OCI-LY3 (cell line): ENCODE results near the gene PPP1CB.

Source experiments
- H2AFZ ChIP-seq: fragments of 200-600, 300-600 bp; shearing (Covaris generic); 2 replicates; pipeline ENCODE4 v1.6.0; 2014; ENCODE audit warnings: antibody characterized with exemption, low read depth, low read length
- H3K27ac ChIP-seq: fragments of 200-600, 300-600 bp; sonication (generic); 2 replicates; pipeline ENCODE4 v1.5.1; 2014; ENCODE audit warnings: mild to moderate bottlenecking, low read length, moderate library complexity, mixed read lengths
- H3K27me3 ChIP-seq: fragments of 200-600, 300-600 bp; sonication (generic); 2 replicates; pipeline ENCODE4 v1.6.1; 2014; ENCODE audit warnings: low read depth, low read length, mixed read lengths
- H3K36me3 ChIP-seq: fragments of 200-600, 300-600 bp; sonication (generic); replicated peaks from 2 replicates; pipeline ENCODE3; 2014; ENCODE audit warnings: low read depth, low read length, mixed read lengths
- H3K4me1 ChIP-seq: fragments of 300-600, 200-600 bp; sonication (generic); 2 replicates; pipeline ENCODE4 v1.6.1; 2014; ENCODE audit warnings: low read length, mixed read lengths
- H3K4me2 ChIP-seq: fragments of 200-600, 300-600 bp; sonication (generic); 2 replicates; pipeline ENCODE4 v1.6.1; 2014; ENCODE audit warnings: low read length, mixed read lengths
- H3K4me3 ChIP-seq: fragments of 300-600, 200-600 bp; sonication (generic); 2 replicates; pipeline ENCODE4 v1.5.1; 2014; ENCODE audit warnings: antibody characterized with exemption, mild to moderate bottlenecking, low read length, moderate library complexity
- H3K79me2 ChIP-seq: fragments of 300-600, 200-600 bp; shearing (Covaris generic); 2 replicates; pipeline ENCODE4 v1.6.1; 2014; ENCODE audit warnings: mild to moderate bottlenecking, low read length, mixed read lengths
- H3K9ac ChIP-seq: fragments of 300-600, 200-600 bp; shearing (Covaris generic); 2 replicates; pipeline ENCODE4 v1.6.0; 2014; ENCODE audit warnings: mild to moderate bottlenecking, low read length, moderate library complexity
- H3K9me3 ChIP-seq: fragments of 200-600, 300-600 bp; shearing (Covaris generic); 2 replicates; pipeline ENCODE4 v1.6.1; 2014; ENCODE audit warnings: low read length, mixed read lengths; ENCODE audit not compliant: insufficient read depth
- H4K20me1 ChIP-seq: fragments of 200-600, 300-600 bp; sonication (generic); 2 replicates; pipeline ENCODE4 v1.6.1; 2016; ENCODE audit warnings: low read length, mixed read lengths; ENCODE audit not compliant: insufficient read depth
- CTCF ChIP-seq: fragments of 200-600, 300-600 bp; sonication (generic); IDR thresholded peaks from 2 replicates; pipeline ENCODE4 v1.5.1; 2014; ENCODE audit warnings: antibody characterized with exemption, low read length, low read depth
- EZH2phosphoT487 ChIP-seq: fragments of 200-600 bp; shearing (Covaris generic); IDR thresholded peaks from 2 replicates; pipeline ENCODE4 v1.6.1; 2018; ENCODE audit warnings: antibody characterized with exemption, mixed run types, low read depth

The PPP1CB gene

DNA sequence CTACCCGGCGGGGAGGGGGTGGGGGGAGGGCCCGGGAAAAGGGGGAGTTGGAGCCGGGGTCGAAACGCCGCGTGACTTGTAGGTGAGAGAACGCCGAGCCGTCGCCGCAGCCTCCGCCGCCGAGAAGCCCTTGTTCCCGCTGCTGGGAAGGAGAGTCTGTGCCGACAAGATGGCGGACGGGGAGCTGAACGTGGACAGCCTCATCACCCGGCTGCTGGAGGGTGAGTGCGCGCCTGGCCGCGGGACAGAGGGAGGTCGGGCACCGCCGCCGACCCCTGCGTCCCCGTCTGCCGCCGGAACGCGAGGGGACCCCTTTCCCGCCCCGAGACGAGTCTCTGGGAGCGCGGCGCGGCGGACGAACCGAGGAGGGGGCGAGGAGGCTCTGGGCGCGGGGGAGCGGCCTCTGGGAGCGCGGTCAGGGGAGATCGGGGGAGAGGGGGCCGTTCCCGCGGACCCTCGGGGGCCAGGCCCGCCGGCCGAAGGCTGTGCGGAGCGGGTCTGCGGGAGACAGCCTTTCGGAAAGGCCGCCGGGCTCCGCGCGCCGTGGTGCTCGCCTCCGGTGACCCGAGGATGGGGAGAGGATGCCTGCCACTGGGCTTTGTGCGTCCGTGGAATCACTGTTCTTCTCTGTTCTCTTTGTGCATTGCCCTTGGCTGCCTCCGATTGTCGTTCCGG lies 463 bp downstream of the PPP1CB start:
- H3K36me3 ChIP-seq: peaks cover 5% of the 10 kb centered on the region
- peak overlapping the region; percentile 12; the same call in 1 of the 2 replicates for H2AFZ ChIP-seq
- no peaks in the 10 kb centered on the region for H3K9me3 ChIP-seq
- peak overlapping the region; percentile 88 for H3K27ac ChIP-seq
- no peaks in the 10 kb centered on the region for H3K27me3 ChIP-seq
- peaks cover 46% of the 10 kb centered on the region for H4K20me1 ChIP-seq
- peak overlapping the region; percentile 95 for H3K9ac ChIP-seq
- peaks cover 71% of the 10 kb centered on the region for H3K79me2 ChIP-seq
- H3K4me3 ChIP-seq: peak overlapping the region; percentile 97
- H3K4me2 ChIP-seq: peak overlapping the region; percentile 98
- H3K4me1 ChIP-seq: peaks cover 18% of the 10 kb centered on the region
- TF ChIP-seq EZH2phosphoT487 (no peak), CTCF (no peak)

- peak overlapping the region; percentile 98 for H3K4me2 ChIP-seq
- H2AFZ ChIP-seq: no peak overlapping the region
- peaks cover 18% of the 10 kb centered on the region for H3K4me1 ChIP-seq
Measured at GRCh38 chr2:28752631-28753376, 1.2 kb downstream of the PPP1CB start.

DNA sequence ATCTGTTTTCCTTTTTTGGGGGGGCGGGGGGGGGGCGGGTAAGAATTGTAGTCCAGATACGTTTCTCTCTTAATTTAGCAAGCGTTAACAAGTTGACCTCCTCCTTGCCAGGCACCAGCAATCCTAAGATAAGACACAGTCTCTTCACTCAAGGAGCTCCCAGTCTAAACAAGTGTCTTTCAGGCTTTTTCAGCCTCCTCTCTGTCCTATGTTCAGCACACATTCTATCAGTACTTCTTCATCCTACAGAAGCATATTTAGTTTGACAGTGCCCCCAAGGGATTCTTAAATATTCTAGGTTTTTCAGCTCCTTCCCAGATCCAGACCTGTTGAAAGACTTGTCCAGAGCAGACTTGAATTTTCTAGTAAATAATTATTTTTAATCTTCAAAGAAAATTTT lies 2.7 kb downstream of the PPP1CB start:
- H3K4me3 ChIP-seq: no peak overlapping the region
- TF ChIP-seq CTCF (no peak), EZH2phosphoT487 (no peak)
- no peaks in the 10 kb centered on the region for H3K9me3 ChIP-seq
- H3K36me3 ChIP-seq: peaks cover 7% of the 10 kb centered on the region
- H3K4me1 ChIP-seq: peaks cover 13% of the 10 kb centered on the region
- no peaks in the 10 kb centered on the region for H3K27me3 ChIP-seq
- H3K79me2 ChIP-seq: peaks cover 93% of the 10 kb centered on the region
- no peak overlapping the region for H2AFZ ChIP-seq
- H3K27ac ChIP-seq: no peak overlapping the region
- H4K20me1 ChIP-seq: peaks cover 68% of the 10 kb centered on the region
- H3K4me2 ChIP-seq: no peak overlapping the region
- no peak overlapping the region for H3K9ac ChIP-seq

More at GRCh38 chr2:28752631-28753376, 1.2 kb downstream of the PPP1CB start:
- H3K4me3 ChIP-seq: peak overlapping the region; percentile 97
- H4K20me1 ChIP-seq: peaks cover 53% of the 10 kb centered on the region
- peak overlapping the region; percentile 95 for H3K9ac ChIP-seq
- H3K27me3 ChIP-seq: no peaks in the 10 kb centered on the region
- H3K79me2 ChIP-seq: peaks cover 78% of the 10 kb centered on the region
- H3K27ac ChIP-seq: peak overlapping the region; percentile 88
- H3K9me3 ChIP-seq: no peaks in the 10 kb centered on the region
- peaks cover 7% of the 10 kb centered on the region for H3K36me3 ChIP-seq
- no peak for TF ChIP-seq EZH2phosphoT487
- TF ChIP-seq CTCF: no peak

DNA sequence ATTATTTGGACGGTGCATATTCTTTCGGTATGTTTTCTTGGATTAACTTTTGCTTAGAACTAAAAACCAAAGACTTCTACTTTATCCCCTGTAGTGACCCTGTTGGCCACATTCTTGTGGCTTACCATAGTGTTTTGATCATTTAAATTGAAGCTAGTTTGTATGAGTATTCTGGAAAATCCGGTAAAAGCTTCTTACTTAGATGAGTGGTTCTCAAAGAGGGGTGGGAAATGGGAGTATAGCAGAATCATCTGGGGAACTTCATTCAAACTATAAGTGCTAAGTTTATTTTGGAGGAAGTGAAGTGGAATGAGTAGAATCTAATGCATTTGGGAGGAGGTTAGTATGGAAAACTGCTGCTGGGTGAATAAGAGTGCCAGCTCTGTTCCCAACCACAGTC lies 3.8 kb downstream of the PPP1CB start:
- Histone ChIP-seq H3K9ac (no peak overlapping the region), H3K4me3 (no peak overlapping the region), H3K79me2 (peaks cover 99% of the 10 kb centered on the region), H3K4me1 (peaks cover 5% of the 10 kb centered on the region), H4K20me1 (peaks cover 75% of the 10 kb centered on the region), H3K27ac (no peak overlapping the region), H3K36me3 (peaks cover 13% of the 10 kb centered on the region), H2AFZ (no peak overlapping the region), H3K4me2 (no peak overlapping the region), H3K27me3 (no peaks in the 10 kb centered on the region), H3K9me3 (no peaks in the 10 kb centered on the region)
- TF ChIP-seq EZH2phosphoT487 (no peak), CTCF (no peak)
